ENCODE measurements around the gene NRXN3.

NRXN3 gene

GRCh38 chr14:79465651-79466050 lies 1295.5 kb downstream of the NRXN3 start:
- peaks cover 9% of the 10 kb centered on the region for H3K27me3 ChIP-seq (ENCODE audit: insufficient read depth, poor library complexity, severe bottlenecking)
- no peak overlapping the region for H3K27ac ChIP-seq (ENCODE audit: poor library complexity, severe bottlenecking)
- no peaks in the 10 kb centered on the region for H3K36me3 ChIP-seq (ENCODE audit: low read depth)
- H3K9me3 ChIP-seq (ENCODE audit: severe bottlenecking), result no peaks in the 10 kb centered on the region
- ATAC-seq (ENCODE audit: low read depth), result no peak
- no peak for TF ChIP-seq CTCF (IDR thresholded peaks at IDR 0.05; ENCODE audit: poor library complexity, severe bottlenecking)
- no peaks in the 10 kb centered on the region for H3K4me1 ChIP-seq (ENCODE audit: insufficient read depth, poor library complexity, severe bottlenecking)
- DNase-seq (ENCODE audit: low spot score), result no peak
- no peak overlapping the region for H3K4me3 ChIP-seq (ENCODE audit: severe bottlenecking)

DNA sequence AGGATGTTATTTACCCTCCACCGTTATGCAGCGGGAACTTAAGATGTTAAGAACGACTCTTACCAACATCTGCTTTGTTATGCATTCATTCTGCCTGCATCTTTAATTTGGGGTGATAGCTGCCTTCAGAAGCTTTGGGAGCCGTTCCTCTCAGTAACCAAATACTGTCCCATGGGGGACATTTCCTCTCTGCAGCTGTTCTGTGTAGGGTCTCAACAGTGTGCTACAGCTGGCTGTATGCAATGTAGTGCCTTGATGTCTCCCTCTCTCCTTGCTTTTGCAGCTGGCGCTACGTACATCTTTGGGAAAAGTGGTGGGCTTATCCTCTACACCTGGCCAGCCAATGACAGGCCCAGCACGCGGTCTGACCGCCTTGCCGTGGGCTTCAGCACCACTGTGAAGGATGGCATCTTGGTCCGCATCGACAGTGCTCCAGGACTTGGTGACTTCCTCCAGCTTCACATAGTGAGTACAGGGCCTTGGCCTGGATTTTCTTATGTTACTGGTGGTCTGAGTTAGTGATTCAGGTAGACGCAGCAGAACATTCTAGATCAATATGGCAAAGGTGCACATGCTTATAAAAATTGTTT lies 1296.9 kb downstream of the NRXN3 start:
- Histone ChIP-seq H3K4me1 (ENCODE audit: insufficient read depth, poor library complexity, severe bottlenecking) (no peaks in the 10 kb centered on the region), H3K27ac (ENCODE audit: poor library complexity, severe bottlenecking) (no peak overlapping the region), H3K36me3 (ENCODE audit: low read depth) (no peaks in the 10 kb centered on the region), H3K27me3 (ENCODE audit: insufficient read depth, poor library complexity, severe bottlenecking) (peaks cover 9% of the 10 kb centered on the region), H3K9me3 (ENCODE audit: severe bottlenecking) (no peaks in the 10 kb centered on the region), H3K4me3 (ENCODE audit: severe bottlenecking) (no peak overlapping the region)
- no peak for TF ChIP-seq CTCF (IDR thresholded peaks at IDR 0.05; ENCODE audit: poor library complexity, severe bottlenecking)
- DNase-seq (ENCODE audit: low spot score), result no peak
- no peak for ATAC-seq (ENCODE audit: low read depth)

GRCh38 chr14:79467835-79468234 lies 1297.7 kb downstream of the NRXN3 start:
- DNase-seq (ENCODE audit: low spot score) (no peak), ATAC-seq (ENCODE audit: low read depth) (no peak)

DNA sequence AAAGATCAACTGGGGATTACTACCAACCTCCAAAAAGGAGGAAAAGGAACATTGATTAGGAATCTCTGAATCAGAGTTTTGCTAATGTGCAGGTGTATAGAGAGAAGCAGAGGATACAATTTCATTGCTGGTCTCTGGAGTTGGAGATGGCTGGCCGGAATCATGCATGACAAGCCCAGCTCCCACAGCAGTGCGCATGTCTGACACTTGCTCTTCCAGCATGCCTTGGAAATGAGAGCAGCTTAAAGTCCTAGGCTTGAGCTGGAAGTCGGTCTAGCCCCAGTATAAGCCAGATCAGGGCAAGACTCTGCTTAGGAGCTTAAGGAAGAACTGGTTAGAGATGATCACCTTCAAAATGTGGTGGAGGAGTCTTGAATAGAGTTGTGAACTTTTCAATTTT lies 1298.3 kb downstream of the NRXN3 start:
- no peaks in the 10 kb centered on the region for H3K4me1 ChIP-seq (ENCODE audit: insufficient read depth, poor library complexity, severe bottlenecking)
- H3K27me3 ChIP-seq (ENCODE audit: insufficient read depth, poor library complexity, severe bottlenecking), result peaks cover 7% of the 10 kb centered on the region
- ATAC-seq (ENCODE audit: low read depth) (no peak), DNase-seq (ENCODE audit: low spot score) (no peak)
- H3K9me3 ChIP-seq (ENCODE audit: severe bottlenecking), result no peaks in the 10 kb centered on the region
- no peak for TF ChIP-seq CTCF (IDR thresholded peaks at IDR 0.05; ENCODE audit: poor library complexity, severe bottlenecking)
- no peak overlapping the region for H3K27ac ChIP-seq (ENCODE audit: poor library complexity, severe bottlenecking)
- H3K36me3 ChIP-seq (ENCODE audit: low read depth), result no peaks in the 10 kb centered on the region
- H3K4me3 ChIP-seq (ENCODE audit: severe bottlenecking), result no peak overlapping the region

More at GRCh38 chr14:79467835-79468234, 1297.7 kb downstream of the NRXN3 start:
- Histone ChIP-seq H3K4me3 (ENCODE audit: severe bottlenecking) (no peak overlapping the region), H3K9me3 (ENCODE audit: severe bottlenecking) (no peaks in the 10 kb centered on the region), H3K27ac (ENCODE audit: poor library complexity, severe bottlenecking) (no peak overlapping the region), H3K27me3 (ENCODE audit: insufficient read depth, poor library complexity, severe bottlenecking) (peaks cover 9% of the 10 kb centered on the region), H3K4me1 (ENCODE audit: insufficient read depth, poor library complexity, severe bottlenecking) (no peaks in the 10 kb centered on the region), H3K36me3 (ENCODE audit: low read depth) (no peaks in the 10 kb centered on the region)
- no peak for TF ChIP-seq CTCF (IDR thresholded peaks at IDR 0.05; ENCODE audit: poor library complexity, severe bottlenecking)

DNA sequence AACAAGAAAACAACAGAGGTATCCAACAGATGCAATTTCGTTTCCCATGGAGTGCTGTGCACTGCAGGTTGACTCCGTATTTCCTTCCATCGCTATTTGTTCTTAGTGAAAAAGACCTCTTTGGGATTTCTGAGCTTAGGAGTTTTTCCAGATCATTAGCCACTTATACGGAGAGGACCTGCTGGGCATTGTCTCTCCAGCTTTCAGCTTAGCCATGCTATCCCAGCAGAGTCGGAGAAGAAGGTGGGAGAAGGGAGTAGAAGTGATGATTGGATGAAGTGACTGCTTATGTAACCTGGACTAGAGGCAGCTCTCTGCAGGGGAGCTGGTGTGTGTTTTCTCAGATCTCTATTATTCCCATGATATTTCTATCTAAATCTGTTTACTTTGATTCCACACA lies 1303.5 kb downstream of the NRXN3 start:
- Histone ChIP-seq H3K27ac (ENCODE audit: poor library complexity, severe bottlenecking) (no peak overlapping the region), H3K27me3 (ENCODE audit: insufficient read depth, poor library complexity, severe bottlenecking) (no peaks in the 10 kb centered on the region), H3K36me3 (ENCODE audit: low read depth) (no peaks in the 10 kb centered on the region), H3K4me3 (ENCODE audit: severe bottlenecking) (no peak overlapping the region), H3K9me3 (ENCODE audit: severe bottlenecking) (no peaks in the 10 kb centered on the region), H3K4me1 (ENCODE audit: insufficient read depth, poor library complexity, severe bottlenecking) (no peaks in the 10 kb centered on the region)
- DNase-seq (ENCODE audit: low spot score), result no peak
- no peak for TF ChIP-seq CTCF (IDR thresholded peaks at IDR 0.05; ENCODE audit: poor library complexity, severe bottlenecking)
- no peak for ATAC-seq (ENCODE audit: low read depth)

Data from RWPE2 (cell line).